PC-3 (cell line): ENCODE data around the gene KRTAP4-2. TPM values are rescaled to one million over a fixed set of nuclear protein-coding genes. Genes with fewer than 3 reads are reported as not detected.

Experiments
- ATAC-seq: fragments of 200-7000 bp; cut with Tn5 transposase; 2 replicates; pipeline ENCODE4 v1.9.1; 2020; ENCODE audit warnings: mild to moderate bottlenecking, moderate library complexity
- BruUV-seq: library from RNA; stranded (reverse); fragments of 400-500 nt; replicated peaks from 2 replicates; lab custom pipeline; 2021; lab: Mats Ljungman, UMichigan
- CTCF ChIA-PET: fragments of 300-600 bp; sonication (Branson Sonifier 250); formaldehyde crosslinking; loops from one replicate; lab custom pipeline; 2022; ENCODE audit warnings: antibody characterized with exemption; lab: Charles Lee
- POLR2A ChIA-PET: fragments of 300-600 bp; sonication (Branson Sonifier 250); formaldehyde crosslinking; loops from one replicate; lab custom pipeline; 2022; ENCODE audit warnings: antibody characterized with exemption; ENCODE audit not compliant: unreplicated experiment; lab: Charles Lee
- DNase-seq: peaks from one replicate; pipeline ENCODE4 v3.0.0-alpha.2; 2015
- H2AFZ ChIP-seq: fragments of 300-600 bp; sonication (generic); 2 replicates; pipeline ENCODE4 v1.6.0; 2016; ENCODE audit warnings: antibody characterized with exemption, low read length
- H3F3A ChIP-seq: fragments of 300-600 bp; sonication (generic); one replicate; pipeline ENCODE4 v1.6.0; 2017; ENCODE audit warnings: antibody characterized with exemption, low read length, control low read depth, mild to moderate bottlenecking; ENCODE audit not compliant: unreplicated experiment
- H3K27ac ChIP-seq: fragments of 300-600 bp; sonication (generic); 2 replicates; pipeline ENCODE4 v1.5.1; 2016; ENCODE audit warnings: mild to moderate bottlenecking, low read length
- H3K27me3 ChIP-seq: fragments of 300-600 bp; sonication (generic); 2 replicates; pipeline ENCODE4 v1.6.1; 2016; ENCODE audit warnings: low read length, mixed read lengths
- H3K36me3 ChIP-seq: fragments of 300-600 bp; sonication (generic); 2 replicates; pipeline ENCODE4 v1.6.1; 2016; ENCODE audit warnings: low read depth, mixed run types, low read length, mixed read lengths
- H3K4me1 ChIP-seq: fragments of 300-600 bp; sonication (generic); 2 replicates; pipeline ENCODE4 v1.5.1; 2016; ENCODE audit warnings: low read length; ENCODE audit not compliant: insufficient read depth
- H3K4me2 ChIP-seq: fragments of 300-600 bp; sonication (generic); 2 replicates; pipeline ENCODE4 v1.6.0; 2016; ENCODE audit warnings: low read length
- H3K4me3 ChIP-seq: fragments of 300-600 bp; sonication (generic); 2 replicates; pipeline ENCODE4 v1.5.1; 2016; ENCODE audit warnings: mild to moderate bottlenecking, low read length, mixed read lengths
- H3K79me2 ChIP-seq: fragments of 300-600 bp; sonication (generic); 2 replicates; pipeline ENCODE4 v1.6.1; 2017; ENCODE audit warnings: low read length, mixed read lengths
- H3K9ac ChIP-seq: fragments of 300-600 bp; sonication (generic); 2 replicates; pipeline ENCODE4 v1.6.0; 2016; ENCODE audit warnings: mild to moderate bottlenecking, low read length
- H3K9me2 ChIP-seq: fragments of 300-600 bp; sonication (generic); replicated peaks from 2 replicates; pipeline ENCODE4 v1.6.1; 2016; ENCODE audit warnings: mixed run types, low read length, mixed read lengths
- H3K9me3 ChIP-seq: fragments of 300-600 bp; sonication (generic); 2 replicates; pipeline ENCODE4 v1.6.1; 2016; ENCODE audit warnings: low read length, mixed read lengths
- H4K20me1 ChIP-seq: fragments of 300-600 bp; sonication (generic); 2 replicates; pipeline ENCODE4 v1.6.1; 2016; ENCODE audit warnings: low read length, mixed read lengths
- EZH2 ChIP-seq: fragments of 300-600 bp; sonication (generic); IDR thresholded peaks from one replicate; pipeline ENCODE4 v1.6.1; 2017; ENCODE audit warnings: antibody characterized with exemption, mild to moderate bottlenecking, low read length; ENCODE audit not compliant: unreplicated experiment
- EZH2phosphoT487 ChIP-seq: fragments of 300-600 bp; sonication (generic); IDR thresholded peaks from 2 replicates; pipeline ENCODE4 v1.6.1; 2018; ENCODE audit warnings: mild to moderate bottlenecking, antibody characterized with exemption, low read length, borderline replicate concordance
- intact Hi-C: fragments of 100-400 bp; cut with micrococcal nuclease; formaldehyde crosslinking; loops from 2 replicates; pipeline ENCODE4 v1.9.0; 2023
- total RNA-seq: library from RNA; depleted of rRNA; stranded (reverse); fragments of >200 nt; gene quantifications from 2 replicates; pipeline ENCODE4 v1.2.3, GENCODE V29; 2014
- TF ChIP-seq, protein P1 (sequence below): fragments of 300-600 bp; sonication (generic); conservative IDR thresholded peaks from 2 replicates; pipeline ENCODE4 v1.5.1; 2017; ENCODE audit warnings: antibody characterized with exemption, low read depth, mild to moderate bottlenecking, low read length

The KRTAP4-2 gene
- total RNA-seq, 1 experiment from 2014 or later, result not detected

DNA sequence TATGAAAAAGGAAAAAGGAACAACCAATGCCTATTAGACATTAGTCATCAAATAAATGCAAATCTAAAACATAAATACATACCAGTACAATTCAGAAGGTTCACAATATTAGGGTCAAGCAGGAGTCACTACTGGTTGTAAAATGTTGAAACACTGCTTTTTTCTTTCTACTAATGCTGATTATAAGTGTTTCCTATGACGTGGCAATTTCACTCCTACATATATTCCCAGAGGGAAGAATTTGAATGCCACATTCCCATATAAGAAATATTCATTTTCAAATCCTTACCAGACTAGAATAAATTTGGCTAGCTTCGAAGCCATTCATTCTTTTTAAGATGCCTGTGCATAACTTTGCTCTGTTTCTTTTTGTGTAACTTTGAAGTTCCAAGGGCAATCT lies 45.8 kb upstream of the KRTAP4-2 start:
- Histone ChIP-seq H3K9me3 (no peaks in the 10 kb centered on the region), H2AFZ (no peak overlapping the region), H3K9ac (no peak overlapping the region), H3K27ac (no peak overlapping the region), H3K27me3 (no peaks in the 10 kb centered on the region), H3K36me3 (no peaks in the 10 kb centered on the region), H3K4me1 (peaks cover 7% of the 10 kb centered on the region; the same call in 1 of the 2 replicates), H3K9me2 (no peaks in the 10 kb centered on the region), H3K79me2 (no peaks in the 10 kb centered on the region), H4K20me1 (no peaks in the 10 kb centered on the region), H3F3A (no peaks in the 10 kb centered on the region), H3K4me2 (no peak overlapping the region), H3K4me3 (no peak overlapping the region)
- ATAC-seq (no peak), DNase-seq (peak; percentile 2)
- intact Hi-C loops, result no loop called here
- no TSS peak for BruUV-seq
- no peak for TF ChIP-seq EZH2
- TF ChIP-seq, protein P1, sequence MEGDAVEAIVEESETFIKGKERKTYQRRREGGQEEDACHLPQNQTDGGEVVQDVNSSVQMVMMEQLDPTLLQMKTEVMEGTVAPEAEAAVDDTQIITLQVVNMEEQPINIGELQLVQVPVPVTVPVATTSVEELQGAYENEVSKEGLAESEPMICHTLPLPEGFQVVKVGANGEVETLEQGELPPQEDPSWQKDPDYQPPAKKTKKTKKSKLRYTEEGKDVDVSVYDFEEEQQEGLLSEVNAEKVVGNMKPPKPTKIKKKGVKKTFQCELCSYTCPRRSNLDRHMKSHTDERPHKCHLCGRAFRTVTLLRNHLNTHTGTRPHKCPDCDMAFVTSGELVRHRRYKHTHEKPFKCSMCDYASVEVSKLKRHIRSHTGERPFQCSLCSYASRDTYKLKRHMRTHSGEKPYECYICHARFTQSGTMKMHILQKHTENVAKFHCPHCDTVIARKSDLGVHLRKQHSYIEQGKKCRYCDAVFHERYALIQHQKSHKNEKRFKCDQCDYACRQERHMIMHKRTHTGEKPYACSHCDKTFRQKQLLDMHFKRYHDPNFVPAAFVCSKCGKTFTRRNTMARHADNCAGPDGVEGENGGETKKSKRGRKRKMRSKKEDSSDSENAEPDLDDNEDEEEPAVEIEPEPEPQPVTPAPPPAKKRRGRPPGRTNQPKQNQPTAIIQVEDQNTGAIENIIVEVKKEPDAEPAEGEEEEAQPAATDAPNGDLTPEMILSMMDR, result no peak
- no peak for TF ChIP-seq EZH2phosphoT487
- POLR2A ChIA-PET, result no interaction called here
- CTCF ChIA-PET, result no interaction called here

GRCh38 chr17:41215681-41216080 lies 37.7 kb upstream of the KRTAP4-2 start:
- H3K4me3 ChIP-seq, result no peak overlapping the region
- ATAC-seq, result no peak
- no peaks in the 10 kb centered on the region for H3K9me2 ChIP-seq
- no peaks in the 10 kb centered on the region for H3K27me3 ChIP-seq
- no peak overlapping the region for H2AFZ ChIP-seq
- POLR2A ChIA-PET, result no interaction called here
- BruUV-seq, result no TSS peak
- no peaks in the 10 kb centered on the region for H3K79me2 ChIP-seq
- no peak for DNase-seq
- no peaks in the 10 kb centered on the region for H4K20me1 ChIP-seq
- H3K27ac ChIP-seq, result no peak overlapping the region
- H3K9ac ChIP-seq, result no peak overlapping the region
- TF ChIP-seq, protein P1, result no peak
- no peak for TF ChIP-seq EZH2
- TF ChIP-seq EZH2phosphoT487, result no peak
- H3F3A ChIP-seq, result no peaks in the 10 kb centered on the region
- no peaks in the 10 kb centered on the region for H3K9me3 ChIP-seq
- H3K4me2 ChIP-seq, result no peak overlapping the region
- intact Hi-C loops, result loop anchor here (10.0 kb wide), 2 partner anchors 151 to 301 kb away; partner anchors contain the start of genes KRTAP2-3 and KRTAP2-4
- H3K36me3 ChIP-seq, result no peaks in the 10 kb centered on the region
- CTCF ChIA-PET, result no interaction called here
- peaks cover 15% of the 10 kb centered on the region for H3K4me1 ChIP-seq

DNA sequence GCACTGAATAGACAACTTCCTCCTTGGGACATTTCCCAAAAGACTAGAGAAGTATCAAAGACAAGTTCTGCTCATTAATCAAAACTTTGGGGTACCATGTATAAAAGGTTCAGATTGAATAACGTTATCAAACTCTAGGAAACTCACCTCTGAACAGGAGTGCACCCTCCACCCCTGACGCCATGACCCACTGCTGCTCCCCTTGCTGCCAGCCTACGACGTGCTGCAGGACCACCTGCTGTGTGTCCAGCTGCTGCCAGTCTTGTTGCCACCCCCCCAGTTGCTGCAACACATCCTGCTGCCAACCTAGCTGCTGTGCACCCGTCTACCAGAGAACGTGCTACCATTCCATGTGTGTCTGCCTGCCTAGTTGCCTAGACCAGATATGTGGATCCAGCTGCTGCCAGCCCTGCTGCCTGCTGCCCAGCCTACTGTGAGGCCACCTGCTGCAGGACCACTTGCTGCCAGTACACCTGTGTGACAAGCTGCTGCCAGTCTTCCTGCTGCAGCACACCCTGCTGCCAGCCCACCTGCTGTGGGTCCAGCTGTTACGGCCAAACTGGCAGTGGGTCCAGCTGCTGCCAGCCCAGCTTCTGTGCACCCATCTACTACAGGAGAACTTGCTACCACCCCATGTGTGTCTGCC lies 34.6 kb upstream of the KRTAP4-2 start:
- DNase-seq, result peak; percentile 2
- H3K9me2 ChIP-seq, result no peaks in the 10 kb centered on the region

More for the DNA sequence above, 34.6 kb upstream of the KRTAP4-2 start:
- H3K9me3 ChIP-seq, result no peaks in the 10 kb centered on the region
- no peak overlapping the region for H2AFZ ChIP-seq
- ATAC-seq, result peak; percentile 45
- BruUV-seq, result no TSS peak
- ChIA-PET CTCF (interaction anchor here (1.2 kb wide), 1 partner anchor 110 kb away, joined by 4 read pairs; no protein-coding TSS in a partner anchor), POLR2A (no interaction called here)
- peaks cover 15% of the 10 kb centered on the region for H3K4me1 ChIP-seq
- H3K9ac ChIP-seq, result no peak overlapping the region
- no peaks in the 10 kb centered on the region for H3K79me2 ChIP-seq
- peak overlapping the region; percentile 21; the same call in 1 of the 2 replicates for H3K27ac ChIP-seq
- H3K36me3 ChIP-seq, result no peaks in the 10 kb centered on the region
- peak overlapping the region; percentile 32 for H3K4me2 ChIP-seq
- H3K27me3 ChIP-seq, result no peaks in the 10 kb centered on the region
- H4K20me1 ChIP-seq, result no peaks in the 10 kb centered on the region
- TF ChIP-seq, protein P1, result no peak
- no peak for TF ChIP-seq EZH2phosphoT487
- no peaks in the 10 kb centered on the region for H3F3A ChIP-seq
- intact Hi-C loops, result loop anchor here (10.0 kb wide), 2 partner anchors 148 to 298 kb away; partner anchors contain the start of genes KRTAP2-3 and KRTAP2-4
- H3K4me3 ChIP-seq, result no peak overlapping the region
